SK-N-SH treated with all-trans-retinoic acid at 6 μM for 48 hours (cell line): ENCODE data around the gene SPAG7.

Experiments used
- ATAC-seq: fragments of 200-7000 bp; cut with Tn5 transposase; 3 replicates; pipeline ENCODE4 v1.9.1; 2020; ENCODE audit warnings: mild to moderate bottlenecking, moderate library complexity
- ARNTL ChIP-seq: fragments of 450-650 bp; formaldehyde crosslinking; IDR thresholded peaks from 2 replicates; pipeline ENCODE4 v1.5.0; 2020; ENCODE audit warnings: low read depth, mild to moderate bottlenecking, moderate library complexity, borderline replicate concordance
- CREB5 ChIP-seq: fragments of 250-450 bp; sonication (Bioruptor Pico); IDR thresholded peaks from 2 replicates; pipeline ENCODE4 v1.5.1; 2020; ENCODE audit warnings: low read depth, mild to moderate bottlenecking, moderate library complexity
- CSDC2 ChIP-seq: fragments of 250-450 bp; sonication (Bioruptor Pico); IDR thresholded peaks from 2 replicates; pipeline ENCODE4 v1.5.0; 2020; ENCODE audit warnings: mild to moderate bottlenecking, moderate library complexity
- CSRNP3 ChIP-seq: fragments of 250-450 bp; sonication (Bioruptor Pico); IDR thresholded peaks from 2 replicates; pipeline ENCODE4 v1.5.1; 2021; ENCODE audit warnings: mild to moderate bottlenecking, moderate library complexity
- ESRRG ChIP-seq: fragments of 250-450 bp; sonication (Bioruptor Pico); IDR thresholded peaks from 2 replicates; pipeline ENCODE4 v1.6.1; 2021; ENCODE audit warnings: mild to moderate bottlenecking
- GLIS3 ChIP-seq: fragments of 250-450 bp; sonication (Bioruptor Pico); IDR thresholded peaks from 2 replicates; pipeline ENCODE4 v1.5.0; 2020; ENCODE audit warnings: mild to moderate bottlenecking, moderate library complexity
- ISL1 ChIP-seq: fragments of 250-450 bp; sonication (Bioruptor Pico); IDR thresholded peaks from 2 replicates; pipeline ENCODE4 v2.1.2; 2022; ENCODE audit warnings: mild to moderate bottlenecking, moderate library complexity
- PATZ1 ChIP-seq: fragments of 250-450 bp; sonication (Bioruptor Pico); IDR thresholded peaks from 2 replicates; pipeline ENCODE4 v1.8.0; 2020; ENCODE audit warnings: mild to moderate bottlenecking, moderate library complexity, borderline replicate concordance
- RARB ChIP-seq: fragments of 250-450 bp; sonication (Bioruptor Pico); IDR thresholded peaks from 2 replicates; pipeline ENCODE4 v1.8.0; 2021; ENCODE audit warnings: mild to moderate bottlenecking, moderate library complexity
- SNAI2 ChIP-seq: fragments of 250-450 bp; sonication (Bioruptor Pico); IDR thresholded peaks from 2 replicates; pipeline ENCODE4 v1.5.0; 2020; ENCODE audit warnings: mild to moderate bottlenecking, moderate library complexity
- TCF4 ChIP-seq: fragments of 250-450 bp; sonication (Bioruptor Pico); IDR thresholded peaks from 2 replicates; pipeline ENCODE4 v1.8.0; 2021; ENCODE audit warnings: mild to moderate bottlenecking, moderate library complexity, borderline replicate concordance
- TOX ChIP-seq: fragments of 250-450 bp; sonication (Bioruptor Pico); IDR thresholded peaks from 2 replicates; pipeline ENCODE4 v1.8.0; 2021; ENCODE audit warnings: mild to moderate bottlenecking, moderate library complexity, borderline replicate concordance
- TSHZ2 ChIP-seq: fragments of 250-450 bp; sonication (Bioruptor Pico); IDR thresholded peaks from 2 replicates; pipeline ENCODE4 v1.5.0; 2020; ENCODE audit warnings: mild to moderate bottlenecking, moderate library complexity
- ZFP3 ChIP-seq: fragments of 250-450 bp; sonication (Bioruptor Pico); IDR thresholded peaks from 2 replicates; pipeline ENCODE4 v1.5.0; 2020; ENCODE audit warnings: mild to moderate bottlenecking, moderate library complexity
- ZFP30 ChIP-seq: fragments of 450-650 bp; formaldehyde crosslinking; IDR thresholded peaks from 2 replicates; pipeline ENCODE4 v1.5.0; 2022; ENCODE audit warnings: mild to moderate bottlenecking, moderate library complexity
- ZNF565 ChIP-seq: fragments of 450-650 bp; formaldehyde crosslinking; conservative IDR thresholded peaks from 2 replicates; pipeline ENCODE4 v1.5.0; 2020; ENCODE audit warnings: low read depth, mild to moderate bottlenecking, moderate library complexity
- ZNF70 ChIP-seq: fragments of 450-650 bp; formaldehyde crosslinking; IDR thresholded peaks from 2 replicates; pipeline ENCODE4 v1.5.0; 2020; ENCODE audit warnings: mild to moderate bottlenecking, moderate library complexity
- ZNF8 ChIP-seq: fragments of 450-650 bp; formaldehyde crosslinking; IDR thresholded peaks from 2 replicates; pipeline ENCODE4 v1.5.0; 2020; ENCODE audit warnings: mild to moderate bottlenecking, moderate library complexity

Gene SPAG7

GRCh38 chr17:4978726-4979125, 11.1 kb upstream of the SPAG7 start:
- TF ChIP-seq ZFP30 (CRISPR knock-in tag) (no peak), ESRRG (CRISPR knock-in tag) (no peak), ISL1 (CRISPR knock-in tag) (no peak), RARB (CRISPR knock-in tag) (no peak), TOX (CRISPR knock-in tag) (no peak), ZNF565 (no peak), TSHZ2 (CRISPR knock-in tag) (no peak), GLIS3 (CRISPR knock-in tag) (no peak), ZFP3 (CRISPR knock-in tag) (no peak), PATZ1 (CRISPR knock-in tag) (no peak), CREB5 (CRISPR knock-in tag) (no peak), CSDC2 (CRISPR knock-in tag) (no peak), ARNTL (CRISPR knock-in tag) (no peak), SNAI2 (CRISPR knock-in tag) (no peak)
- no peak for ATAC-seq

GRCh38 chr17:4974115-4974670, 6.6 kb upstream of the SPAG7 start:
- ATAC-seq: no peak
- TF ChIP-seq SNAI2 (CRISPR knock-in tag) (no peak), ZFP3 (CRISPR knock-in tag) (no peak), ARNTL (CRISPR knock-in tag) (no peak), CSRNP3 (CRISPR knock-in tag) (no peak), ZNF565 (no peak), CREB5 (CRISPR knock-in tag) (no peak), GLIS3 (CRISPR knock-in tag) (no peak)
- TF ChIP-seq, all 23 proteins: peak for 0

- ATAC-seq: no peak
- TF ChIP-seq ISL1 (CRISPR knock-in tag): no peak
- no peak for TF ChIP-seq ZNF70
- TF ChIP-seq TCF4: no peak
- TF ChIP-seq RARB (CRISPR knock-in tag): no peak
- no peak for TF ChIP-seq ZNF8 (CRISPR knock-in tag)
- TF ChIP-seq CSRNP3 (CRISPR knock-in tag): no peak
These were observed 5.9 kb upstream of the SPAG7 start for GRCh38 chr17:4973256-4974114.
